Measurements from ENCODE around the gene PREP.

- TF ChIP-seq CTCF (conservative IDR thresholded peaks at IDR 0.05) = no peak
- no peak for TF ChIP-seq EZH2 (IDR thresholded peaks at IDR 0.05; ENCODE audit: low read depth)
Measured at GRCh38 chr6:105326833-105327770, 75.8 kb downstream of the PREP start.

All from PC-9 (cell line).